Neural crest cell (in vitro differentiated cells): Measurements from ENCODE around the gene FANCB. TPM values are rescaled to one million over a fixed set of nuclear protein-coding genes. Genes with fewer than 3 reads are reported as not detected.

Source experiments
- DNase-seq: peaks from one replicate; pipeline ENCODE4 v3.0.0; 2021; ENCODE audit warnings: low read depth, mixed read lengths, low spot score
- H3K27ac Mint-ChIP-seq: one replicate; pipeline ENCODE4 v1.8.0; 2021; ENCODE audit warnings: mild to moderate bottlenecking, mixed read lengths; ENCODE audit not compliant: unreplicated experiment
- H3K27me3 Mint-ChIP-seq: 2 replicates; pipeline ENCODE4 v1.8.0; 2021; ENCODE audit warnings: low read depth, mild to moderate bottlenecking, mixed read lengths
- H3K36me3 Mint-ChIP-seq: 2 replicates; pipeline ENCODE4 v1.8.0; 2021; ENCODE audit warnings: low read depth, mild to moderate bottlenecking, mixed read lengths
- H3K4me1 Mint-ChIP-seq: 2 replicates; pipeline ENCODE4 v1.8.0; 2021; ENCODE audit warnings: mixed read lengths
- H3K4me3 Mint-ChIP-seq: one replicate; pipeline ENCODE4 v1.8.0; 2021; ENCODE audit warnings: mild to moderate bottlenecking, mixed read lengths
- H3K9me3 Mint-ChIP-seq: 2 replicates; pipeline ENCODE4 v1.8.0; 2021; ENCODE audit warnings: mixed read lengths
- CTCF ChIP-seq: fragments of 200-600 bp; sonication (generic); conservative IDR thresholded peaks from 2 replicates; pipeline ENCODE4 v1.5.0; 2021; ENCODE audit warnings: antibody characterized with exemption, mild to moderate bottlenecking
- total RNA-seq: library from RNA; stranded (reverse); gene quantifications from 2 replicates; pipeline ENCODE4 v1.2.1, GENCODE V29; 2021

FANCB gene
- total RNA-seq, 1 donor from 2014 or later, result 16.1 TPM

GRCh38 chrX:14915596-14915995, 42.7 kb upstream of the FANCB start:
- no peak overlapping the region for H3K4me3 Mint-ChIP-seq
- H3K27ac Mint-ChIP-seq, result no peak overlapping the region
- H3K9me3 Mint-ChIP-seq, result no peaks in the 10 kb centered on the region
- H3K27me3 Mint-ChIP-seq, result no peaks in the 10 kb centered on the region
- no peak for DNase-seq
- peaks cover 17% of the 10 kb centered on the region for H3K36me3 Mint-ChIP-seq
- H3K4me1 Mint-ChIP-seq, result no peaks in the 10 kb centered on the region
- TF ChIP-seq CTCF, result no peak

- no peak overlapping the region for H3K4me3 Mint-ChIP-seq
- DNase-seq, result no peak
- H3K9me3 Mint-ChIP-seq, result no peaks in the 10 kb centered on the region
- H3K27me3 Mint-ChIP-seq, result no peaks in the 10 kb centered on the region
- no peak overlapping the region for H3K27ac Mint-ChIP-seq
- no peak for TF ChIP-seq CTCF
- no peaks in the 10 kb centered on the region for H3K4me1 Mint-ChIP-seq
- H3K36me3 Mint-ChIP-seq, result peaks cover 17% of the 10 kb centered on the region
Observed at GRCh38 chrX:14913241-14913640, 40.4 kb upstream of the FANCB start.

GRCh38 chrX:14903891-14904290, 31.0 kb upstream of the FANCB start:
- no peak overlapping the region for H3K27ac Mint-ChIP-seq
- no peak for TF ChIP-seq CTCF
- H3K9me3 Mint-ChIP-seq, result peaks cover 15% of the 10 kb centered on the region
- peaks cover 22% of the 10 kb centered on the region for H3K36me3 Mint-ChIP-seq
- no peak overlapping the region for H3K4me3 Mint-ChIP-seq
- H3K4me1 Mint-ChIP-seq, result peaks cover 9% of the 10 kb centered on the region
- H3K27me3 Mint-ChIP-seq, result no peaks in the 10 kb centered on the region
- no peak for DNase-seq

GRCh38 chrX:14902537-14902936, 29.7 kb upstream of the FANCB start:
- peaks cover 9% of the 10 kb centered on the region for H3K4me1 Mint-ChIP-seq
- H3K4me3 Mint-ChIP-seq, result no peak overlapping the region
- H3K27me3 Mint-ChIP-seq, result no peaks in the 10 kb centered on the region
- H3K36me3 Mint-ChIP-seq, result peaks cover 22% of the 10 kb centered on the region
- no peak overlapping the region for H3K27ac Mint-ChIP-seq
- peaks cover 15% of the 10 kb centered on the region for H3K9me3 Mint-ChIP-seq
- no peak for TF ChIP-seq CTCF
- DNase-seq, result no peak

GRCh38 chrX:14899607-14900006, 26.7 kb upstream of the FANCB start:
- Mint-ChIP-seq H3K27ac (peak overlapping the region; percentile 57), H3K27me3 (no peaks in the 10 kb centered on the region), H3K36me3 (peaks cover 22% of the 10 kb centered on the region), H3K4me3 (no peak overlapping the region), H3K4me1 (peaks cover 9% of the 10 kb centered on the region), H3K9me3 (peaks cover under 1% of the 10 kb centered on the region)
- no peak for DNase-seq
- no peak for TF ChIP-seq CTCF

GRCh38 chrX:14897042-14897441, 24.2 kb upstream of the FANCB start:
- no peak for DNase-seq
- H3K27ac Mint-ChIP-seq, result no peak overlapping the region
- H3K4me1 Mint-ChIP-seq, result peaks cover under 1% of the 10 kb centered on the region
- TF ChIP-seq CTCF, result no peak
- H3K4me3 Mint-ChIP-seq, result no peak overlapping the region
- peaks cover 15% of the 10 kb centered on the region for H3K36me3 Mint-ChIP-seq
- H3K9me3 Mint-ChIP-seq, result peaks cover 2% of the 10 kb centered on the region
- H3K27me3 Mint-ChIP-seq, result no peaks in the 10 kb centered on the region
